Vagina (tissue), 2 donors: Measurements from ENCODE around the gene FRMD7.

ENCODE experiments used
- CTCF ChIP-seq, 3 experiments: fragments of 450-650 bp in 2 of 3; fragments of 200-600 bp in 1 of 3; sonication (generic) in 1 of 3; IDR thresholded peaks; one replicate each; pipeline ENCODE4 v1.5.1; 2017 to 2019; ENCODE audit warnings: antibody characterized with exemption in 3 of 3, mild to moderate bottlenecking in 2 of 3, moderate library complexity in 2 of 3
- POLR2A ChIP-seq, 2 donors: fragments of 450-650 bp; IDR thresholded peaks; one replicate each; pipeline ENCODE4 v1.6.1; 2017; ENCODE audit warnings: antibody characterized with exemption in 2 of 2, mild to moderate bottlenecking in 2 of 2, moderate library complexity in 2 of 2
- POLR2AphosphoS5 ChIP-seq, 2 donors: sonication (generic); formaldehyde crosslinking; IDR thresholded peaks; one replicate each; pipeline ENCODE4 v1.9.0; 2017; ENCODE audit warnings: antibody characterized with exemption in 2 of 2, mild to moderate bottlenecking in 2 of 2, low read depth in 1 of 2; ENCODE audit not compliant: insufficient read depth in 1 of 2

DNA sequence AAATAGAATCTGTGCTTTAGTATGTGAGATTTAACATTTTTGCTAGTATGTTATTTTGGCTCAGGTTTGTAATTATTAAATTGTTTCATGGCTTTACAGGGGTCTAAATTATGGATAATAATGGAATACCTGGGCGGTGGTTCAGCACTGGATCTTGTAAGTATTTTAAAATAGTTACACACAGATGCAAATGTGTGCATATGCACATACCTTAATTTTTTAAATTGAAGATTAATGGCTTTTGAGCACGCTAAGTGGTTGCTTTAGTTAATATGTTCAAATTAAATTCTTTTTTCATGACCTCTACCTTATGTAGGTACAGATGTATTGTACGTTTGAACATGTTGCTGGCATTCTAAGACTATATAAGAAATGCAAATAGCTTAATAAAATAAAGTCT lies 64.5 kb downstream of the FRMD7 start:
- no peak for TF ChIP-seq CTCF (IDR thresholded peaks at IDR 0.05)
- no peak for TF ChIP-seq POLR2AphosphoS5 (IDR thresholded peaks at IDR 0.05; ENCODE audit: insufficient read depth in 1 of 2, low read depth in 1 of 2)
- no peak for TF ChIP-seq POLR2A (IDR thresholded peaks at IDR 0.05)
